Cortex of kidney (tissue), 1 donor: ENCODE results near the gene TSPAN5.
"Not testable (repeated sequence)": the region's sequence is repeated elsewhere in the genome, so short reads cannot be mapped to it uniquely, and the experiment has no call there.

Source experiments
- DNase-seq: peaks from one replicate; lab custom pipeline; 2025; lab: John Stamatoyannopoulos, UW

Gene TSPAN5

GRCh38 chr4:98658287-98659105, at the start of gene TSPAN5:
Gene TSPAN5, minus strand, starts transcription at chr4:98658611.
- no peak for DNase-seq

- no peak for DNase-seq
These were observed 48.5 kb upstream of the TSPAN5 start for GRCh38 chr4:98706935-98707334.

- no peak for DNase-seq
These were observed 47.9 kb upstream of the TSPAN5 start for GRCh38 chr4:98706200-98706813.

- not testable (repeated sequence) for DNase-seq
These were observed 47.2 kb upstream of the TSPAN5 start for GRCh38 chr4:98705586-98705985.

- no peak for DNase-seq
These were observed 42.2 kb upstream of the TSPAN5 start for GRCh38 chr4:98700656-98701055.

DNA sequence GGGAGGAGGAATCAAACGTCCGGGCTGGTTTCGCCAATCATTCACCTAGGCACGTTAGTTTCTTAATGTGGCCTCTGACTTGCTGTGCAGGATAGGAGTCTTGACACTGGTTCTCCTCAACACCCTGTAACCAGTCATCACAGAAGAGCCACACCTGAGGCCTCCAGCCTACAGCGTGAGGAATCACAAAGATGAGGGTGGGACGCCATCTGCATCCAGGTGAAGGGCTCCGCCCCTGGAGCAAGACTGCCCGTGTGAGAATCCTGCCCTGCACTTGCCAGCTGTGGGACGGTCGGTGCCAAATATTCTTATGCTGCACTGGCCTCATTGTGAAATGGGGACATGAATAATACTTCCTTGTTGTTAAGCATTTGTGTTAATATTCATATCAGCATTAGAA, 35.7 kb upstream of the TSPAN5 start:
- no peak for DNase-seq

DNA sequence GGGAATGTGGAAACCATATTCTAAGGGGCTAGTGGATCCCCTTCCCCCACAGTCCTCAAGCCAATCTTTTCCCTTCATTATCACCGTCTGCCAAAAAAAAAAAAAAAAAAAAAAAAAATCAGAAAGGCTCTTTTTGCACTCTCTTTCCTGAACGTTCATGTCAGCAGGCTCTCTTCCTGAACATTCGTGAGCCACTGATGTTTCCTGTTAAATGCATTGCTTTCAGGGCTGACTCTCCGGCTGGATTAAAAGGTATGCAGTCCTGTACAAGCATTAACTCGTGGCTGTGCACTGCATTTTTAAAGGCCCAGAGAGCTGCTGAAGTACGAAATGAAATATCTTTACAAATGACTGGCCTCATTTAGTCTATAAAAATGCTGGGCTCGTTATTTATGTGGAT, 34.0 kb upstream of the TSPAN5 start:
- no peak for DNase-seq

DNA sequence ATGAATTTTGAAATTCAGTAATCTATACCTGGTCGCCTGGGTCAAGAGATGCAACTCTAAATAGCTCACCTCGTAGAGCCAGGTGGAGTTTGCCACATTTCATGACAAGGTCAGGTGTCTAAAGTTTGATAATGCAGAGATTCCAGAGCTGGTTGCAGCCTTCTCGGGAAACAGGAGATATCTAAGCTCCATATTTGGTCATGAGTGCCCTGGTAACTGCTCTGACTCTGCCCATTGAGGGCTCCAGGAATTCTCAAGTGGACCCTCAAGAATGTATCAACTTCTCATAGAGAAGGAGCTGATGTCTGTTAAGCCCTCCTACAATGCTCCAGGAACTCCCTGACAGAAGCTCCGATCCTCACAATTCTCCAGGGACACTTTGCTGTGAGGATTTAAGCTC, 33.2 kb upstream of the TSPAN5 start:
- no peak for DNase-seq

DNA sequence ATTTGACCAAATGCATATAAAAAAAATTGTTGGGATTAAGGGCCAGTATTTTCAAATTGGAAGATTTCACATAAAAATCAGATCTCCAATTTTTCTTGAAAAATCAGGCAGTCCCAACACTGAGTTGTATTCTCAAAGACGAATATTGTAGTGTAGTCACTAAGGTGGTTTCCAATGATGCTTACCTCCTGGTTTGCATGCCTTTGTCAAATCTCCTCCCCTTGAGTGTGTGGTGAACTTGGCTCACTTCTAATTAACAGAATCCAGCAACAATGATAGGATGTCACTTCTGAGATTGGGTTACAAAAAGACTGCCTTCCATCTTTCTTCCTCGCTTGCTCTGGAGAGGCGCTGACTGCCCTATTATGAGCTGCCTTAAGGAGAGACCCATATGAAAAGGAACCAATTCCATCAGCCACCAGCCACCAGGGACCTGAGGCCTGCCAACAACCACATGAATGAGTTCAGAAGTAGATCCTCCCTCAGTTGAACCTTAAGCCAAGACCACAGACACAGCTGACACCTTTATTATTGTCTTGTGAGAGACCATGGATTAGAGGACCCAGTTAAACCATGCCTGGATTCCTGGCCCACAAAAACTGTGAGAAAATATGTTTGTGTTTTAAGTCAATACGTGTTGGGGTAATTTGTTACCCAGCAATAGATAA, 31.2 kb upstream of the TSPAN5 start:
- no peak for DNase-seq

- DNase-seq: no peak
These were observed 30.2 kb upstream of the TSPAN5 start for GRCh38 chr4:98688411-98689290.

- no peak for DNase-seq
These were observed 29.5 kb upstream of the TSPAN5 start for GRCh38 chr4:98687876-98688275.

- DNase-seq: no peak
These were observed 28.4 kb upstream of the TSPAN5 start for GRCh38 chr4:98686847-98687246.

- DNase-seq: no peak
These were observed 27.8 kb upstream of the TSPAN5 start for GRCh38 chr4:98686043-98686707.

- no peak for DNase-seq
These were observed 27.0 kb upstream of the TSPAN5 start for GRCh38 chr4:98685225-98686042.

GRCh38 chr4:98682719-98683118, 24.3 kb upstream of the TSPAN5 start:
- DNase-seq: no peak

- DNase-seq: no peak
These were observed 22.4 kb upstream of the TSPAN5 start for GRCh38 chr4:98680806-98681205.

DNA sequence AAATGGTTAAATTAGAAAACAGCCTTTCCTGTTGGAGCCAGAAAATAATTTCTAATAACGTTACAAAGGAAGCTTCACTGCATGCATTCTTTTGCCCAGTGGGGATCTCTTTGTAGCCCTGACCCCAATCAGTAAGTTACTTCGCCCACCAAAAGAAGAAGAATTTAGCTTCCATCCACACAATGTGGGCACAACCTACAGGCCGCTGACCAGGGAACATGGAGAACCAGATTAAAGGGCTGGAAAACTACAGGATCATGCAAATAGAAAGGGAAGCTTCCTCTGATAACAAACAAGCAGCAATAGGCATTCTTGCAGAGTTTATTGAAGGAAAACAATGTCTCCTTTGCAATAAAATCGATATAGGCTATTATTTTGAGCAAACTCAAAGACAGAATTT, 21.3 kb upstream of the TSPAN5 start:
- DNase-seq: no peak

GRCh38 chr4:98677799-98678198, 19.4 kb upstream of the TSPAN5 start:
- no peak for DNase-seq

DNA sequence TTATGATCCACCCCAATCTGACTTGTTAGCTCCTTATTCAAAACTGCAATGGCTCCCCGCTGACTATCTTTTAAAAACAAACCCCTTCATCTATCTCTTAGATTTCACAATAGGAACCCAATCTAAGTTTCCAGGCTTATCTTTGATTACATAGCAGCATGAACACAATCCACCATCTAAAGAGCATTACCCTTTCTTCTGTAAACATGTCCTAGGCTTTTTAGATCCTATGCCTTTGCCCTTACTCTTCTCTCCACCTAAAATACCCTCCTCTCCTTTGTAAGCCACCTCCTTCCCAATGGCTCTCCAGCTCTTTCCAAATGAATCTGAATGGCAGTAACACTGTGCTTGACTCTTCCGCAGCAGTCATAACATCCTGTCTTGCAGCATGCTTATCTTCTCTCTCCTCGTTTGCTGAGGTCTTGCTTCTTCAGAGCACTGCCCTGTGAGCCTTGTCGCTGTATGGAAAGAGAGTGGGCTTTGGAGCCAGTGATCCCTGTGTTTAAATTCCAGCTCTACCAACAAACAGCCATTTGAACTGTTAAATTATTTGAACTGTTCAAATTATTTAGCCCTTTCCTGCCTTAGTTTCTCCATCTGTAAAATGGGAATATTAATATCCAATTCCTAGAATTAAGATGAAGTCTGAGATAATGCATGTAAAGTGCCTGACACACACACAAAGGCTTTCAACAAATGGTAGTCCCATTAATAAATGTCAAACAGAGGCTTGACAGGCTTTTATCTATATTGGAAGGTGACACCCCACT, 16.2 kb upstream of the TSPAN5 start:
- no peak for DNase-seq

DNA sequence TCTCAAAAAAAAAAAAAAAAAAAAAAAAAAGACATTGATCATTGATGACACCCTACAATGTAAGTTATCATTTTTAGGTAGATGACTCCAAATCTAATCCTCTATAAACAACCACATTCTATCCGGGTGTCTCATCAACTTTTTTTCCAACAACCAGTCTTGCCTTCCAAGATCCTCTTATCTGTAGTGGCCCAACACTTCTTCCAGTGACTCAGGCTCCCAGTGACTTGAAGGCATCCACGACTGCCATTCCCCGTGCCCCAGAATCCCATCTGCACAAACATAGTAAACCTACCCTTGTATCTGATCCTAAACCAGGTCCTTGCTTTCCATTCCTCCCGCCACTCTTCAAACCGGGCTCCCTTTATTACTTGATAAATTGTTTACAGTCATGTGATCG, 15.6 kb upstream of the TSPAN5 start:
- DNase-seq: no peak
